IPS-18a (cell line): Measurements from ENCODE around the gene LDAH.
"Not testable (repeated sequence)": the region's sequence is repeated elsewhere in the genome, so short reads cannot be mapped to it uniquely, and the experiment has no call there.

Experiments used
- H3K27ac ChIP-seq: one replicate; pipeline ENCODE4 v1.5.1; 2013; ENCODE audit warnings: low read length
- H3K27me3 ChIP-seq: one replicate; pipeline ENCODE4 v1.6.1; 2013; ENCODE audit warnings: mild to moderate bottlenecking, low read length; ENCODE audit not compliant: control insufficient read depth, insufficient read depth
- H3K36me3 ChIP-seq: one replicate; pipeline ENCODE4 v1.6.1; 2013; ENCODE audit warnings: low read depth, low read length; ENCODE audit not compliant: control insufficient read depth
- H3K4me1 ChIP-seq: one replicate; pipeline ENCODE4 v1.6.1; 2013; ENCODE audit warnings: low read depth, low read length; ENCODE audit not compliant: control insufficient read depth
- H3K4me3 ChIP-seq: one replicate; pipeline ENCODE4 v1.5.1; 2013; ENCODE audit warnings: low read length
- H3K9ac ChIP-seq: one replicate; pipeline ENCODE4 v1.6.1; 2013; ENCODE audit warnings: mild to moderate bottlenecking, low read length, moderate library complexity
- H3K9me3 ChIP-seq: one replicate; pipeline ENCODE4 v1.6.1; 2013; ENCODE audit warnings: low read depth, low read length; ENCODE audit not compliant: control insufficient read depth

LDAH gene

GRCh38 chr2:20829861-20830260 lies 7.0 kb upstream of the LDAH start:
- no peak overlapping the region for H3K4me3 ChIP-seq
- H3K27ac ChIP-seq = no peak overlapping the region
- H3K9ac ChIP-seq = no peak overlapping the region
- peaks cover 8% of the 10 kb centered on the region for H3K27me3 ChIP-seq
- H3K4me1 ChIP-seq = no peaks in the 10 kb centered on the region
- H3K36me3 ChIP-seq = no peaks in the 10 kb centered on the region
- no peaks in the 10 kb centered on the region for H3K9me3 ChIP-seq

GRCh38 chr2:20823917-20824316 lies 1.0 kb upstream of the LDAH start:
- no peaks in the 10 kb centered on the region for H3K36me3 ChIP-seq
- peaks cover 3% of the 10 kb centered on the region for H3K4me1 ChIP-seq
- H3K27me3 ChIP-seq = peaks cover 18% of the 10 kb centered on the region
- H3K4me3 ChIP-seq = no peak overlapping the region
- no peaks in the 10 kb centered on the region for H3K9me3 ChIP-seq
- no peak overlapping the region for H3K27ac ChIP-seq
- H3K9ac ChIP-seq = no peak overlapping the region

GRCh38 chr2:20818820-20819219 lies 4.1 kb downstream of the LDAH start:
- no peak overlapping the region for H3K27ac ChIP-seq
- no peak overlapping the region for H3K4me3 ChIP-seq
- H3K4me1 ChIP-seq = peaks cover 3% of the 10 kb centered on the region
- no peaks in the 10 kb centered on the region for H3K27me3 ChIP-seq
- H3K9ac ChIP-seq = no peak overlapping the region
- no peaks in the 10 kb centered on the region for H3K9me3 ChIP-seq
- no peaks in the 10 kb centered on the region for H3K36me3 ChIP-seq

- H3K4me1 ChIP-seq = no peaks in the 10 kb centered on the region
- no peaks in the 10 kb centered on the region for H3K36me3 ChIP-seq
- H3K27ac ChIP-seq = no peak overlapping the region
- H3K9ac ChIP-seq = no peak overlapping the region
- no peak overlapping the region for H3K4me3 ChIP-seq
- H3K9me3 ChIP-seq = no peaks in the 10 kb centered on the region
- no peaks in the 10 kb centered on the region for H3K27me3 ChIP-seq
These were observed 7.7 kb downstream of the LDAH start for GRCh38 chr2:20815216-20815615.

GRCh38 chr2:20812779-20813178 lies 10.1 kb downstream of the LDAH start:
- Histone ChIP-seq H3K9me3 (no peaks in the 10 kb centered on the region), H3K27ac (no peak overlapping the region), H3K36me3 (no peaks in the 10 kb centered on the region), H3K27me3 (no peaks in the 10 kb centered on the region), H3K4me3 (no peak overlapping the region), H3K9ac (no peak overlapping the region), H3K4me1 (no peaks in the 10 kb centered on the region)

GRCh38 chr2:20806286-20806685 lies 16.6 kb downstream of the LDAH start:
- H3K9me3 ChIP-seq = no peaks in the 10 kb centered on the region
- no peak overlapping the region for H3K9ac ChIP-seq
- no peak overlapping the region for H3K27ac ChIP-seq
- no peak overlapping the region for H3K4me3 ChIP-seq
- H3K36me3 ChIP-seq = no peaks in the 10 kb centered on the region
- no peaks in the 10 kb centered on the region for H3K4me1 ChIP-seq
- H3K27me3 ChIP-seq = no peaks in the 10 kb centered on the region

GRCh38 chr2:20803974-20804373 lies 18.9 kb downstream of the LDAH start:
- H3K9ac ChIP-seq = no peak overlapping the region
- no peak overlapping the region for H3K27ac ChIP-seq
- no peaks in the 10 kb centered on the region for H3K27me3 ChIP-seq
- H3K4me1 ChIP-seq = no peaks in the 10 kb centered on the region
- H3K4me3 ChIP-seq = no peak overlapping the region
- H3K36me3 ChIP-seq = no peaks in the 10 kb centered on the region
- H3K9me3 ChIP-seq = no peaks in the 10 kb centered on the region

GRCh38 chr2:20803226-20803682 lies 19.6 kb downstream of the LDAH start:
- H3K27ac ChIP-seq = no peak overlapping the region
- H3K9ac ChIP-seq = no peak overlapping the region
- no peak overlapping the region for H3K4me3 ChIP-seq

GRCh38 chr2:20797096-20797495 lies 25.8 kb downstream of the LDAH start:
- Histone ChIP-seq H3K4me3 (no peak overlapping the region), H3K4me1 (peaks cover 10% of the 10 kb centered on the region), H3K27me3 (no peaks in the 10 kb centered on the region), H3K27ac (no peak overlapping the region), H3K36me3 (no peaks in the 10 kb centered on the region), H3K9ac (no peak overlapping the region), H3K9me3 (no peaks in the 10 kb centered on the region)

More at GRCh38 chr2:20803226-20803682, 19.6 kb downstream of the LDAH start:
- no peaks in the 10 kb centered on the region for H3K9me3 ChIP-seq
- no peaks in the 10 kb centered on the region for H3K4me1 ChIP-seq
- H3K27me3 ChIP-seq = no peaks in the 10 kb centered on the region
- no peaks in the 10 kb centered on the region for H3K36me3 ChIP-seq

- H3K9ac ChIP-seq = no peak overlapping the region
- H3K9me3 ChIP-seq = no peaks in the 10 kb centered on the region
- peaks cover 10% of the 10 kb centered on the region for H3K4me1 ChIP-seq
- no peaks in the 10 kb centered on the region for H3K36me3 ChIP-seq
- no peaks in the 10 kb centered on the region for H3K27me3 ChIP-seq
- no peak overlapping the region for H3K4me3 ChIP-seq
- H3K27ac ChIP-seq = no peak overlapping the region
These were observed 26.5 kb downstream of the LDAH start for GRCh38 chr2:20796374-20796791.

GRCh38 chr2:20793944-20794343 lies 29.0 kb downstream of the LDAH start:
- H3K9ac ChIP-seq, H3K9me3 ChIP-seq, H3K36me3 ChIP-seq, H3K27ac ChIP-seq, H3K27me3 ChIP-seq, H3K4me3 ChIP-seq: not testable (repeated sequence)
- peaks cover 10% of the 10 kb centered on the region for H3K4me1 ChIP-seq

GRCh38 chr2:20781656-20782265 lies 41.1 kb downstream of the LDAH start:
- no peak overlapping the region for H3K9ac ChIP-seq
- H3K4me3 ChIP-seq = no peak overlapping the region
- no peaks in the 10 kb centered on the region for H3K4me1 ChIP-seq
- no peaks in the 10 kb centered on the region for H3K27me3 ChIP-seq
- no peaks in the 10 kb centered on the region for H3K9me3 ChIP-seq
- H3K27ac ChIP-seq = no peak overlapping the region
- no peaks in the 10 kb centered on the region for H3K36me3 ChIP-seq
